Measurements from ENCODE around the gene PJA1.

PJA1 gene

DNA sequence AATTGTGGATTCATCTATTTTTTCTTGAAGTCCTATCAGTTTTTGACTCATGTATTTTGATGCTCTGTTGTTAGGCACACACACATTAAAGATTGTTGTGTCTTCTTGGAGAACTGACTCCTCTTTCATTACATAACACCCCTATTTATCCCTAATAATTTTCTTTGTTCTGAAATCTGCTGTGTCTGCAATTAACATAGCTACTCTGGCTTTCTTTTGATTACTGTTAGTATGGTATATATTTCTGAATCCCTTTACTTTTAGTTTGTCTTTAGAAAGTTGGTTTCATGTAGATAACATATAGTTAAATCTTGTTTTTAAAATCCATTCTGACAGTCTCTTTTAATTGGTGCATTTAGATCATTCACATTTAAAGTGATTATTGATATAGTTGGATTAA lies 5.1 kb upstream of the PJA1 start:
- in situ Hi-C loops (cut with MboI; ENCODE audit: low sequenced_read_pairs), result no loop called here

DNA sequence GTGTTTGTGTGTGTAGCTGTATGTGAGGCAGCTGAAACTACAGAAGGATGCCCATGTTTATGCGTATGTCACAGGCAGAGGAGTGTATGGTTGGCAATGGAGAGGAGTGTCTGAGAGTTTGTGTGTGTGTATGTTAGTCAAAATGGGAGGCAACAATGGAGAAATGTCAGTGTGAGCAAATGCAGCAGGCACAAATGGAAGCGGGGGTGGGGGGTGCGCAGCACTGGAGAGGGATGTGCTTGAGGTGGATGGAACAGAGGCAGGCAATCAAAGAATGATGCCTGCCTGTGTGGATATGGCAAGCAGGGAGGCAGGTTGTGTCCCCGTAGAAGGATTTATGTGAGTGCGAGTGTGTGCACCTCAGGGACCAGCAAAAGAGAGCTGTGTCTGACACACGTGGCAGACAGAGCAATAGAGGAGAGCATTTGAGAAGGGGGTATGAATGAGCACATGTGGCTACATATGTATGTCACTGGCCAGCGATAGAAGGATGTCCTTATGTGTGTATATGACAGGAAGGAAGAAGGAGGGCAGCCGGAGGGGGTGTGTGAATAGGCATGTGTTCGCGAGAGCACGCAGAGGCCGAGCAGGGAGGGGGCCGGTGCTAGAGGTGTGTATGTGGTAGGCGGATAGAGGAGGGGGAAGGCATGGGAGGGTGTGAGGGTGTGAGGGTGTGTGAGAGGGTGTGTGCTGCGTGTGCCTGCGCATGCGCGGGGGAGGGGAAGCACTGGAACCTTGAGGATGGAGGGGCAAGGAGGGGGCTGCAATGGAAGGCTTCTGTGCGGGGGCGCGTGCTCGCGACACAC lies 1.1 kb downstream of the PJA1 start:
- in situ Hi-C loops (cut with MboI; ENCODE audit: low sequenced_read_pairs), result no loop called here

DNA sequence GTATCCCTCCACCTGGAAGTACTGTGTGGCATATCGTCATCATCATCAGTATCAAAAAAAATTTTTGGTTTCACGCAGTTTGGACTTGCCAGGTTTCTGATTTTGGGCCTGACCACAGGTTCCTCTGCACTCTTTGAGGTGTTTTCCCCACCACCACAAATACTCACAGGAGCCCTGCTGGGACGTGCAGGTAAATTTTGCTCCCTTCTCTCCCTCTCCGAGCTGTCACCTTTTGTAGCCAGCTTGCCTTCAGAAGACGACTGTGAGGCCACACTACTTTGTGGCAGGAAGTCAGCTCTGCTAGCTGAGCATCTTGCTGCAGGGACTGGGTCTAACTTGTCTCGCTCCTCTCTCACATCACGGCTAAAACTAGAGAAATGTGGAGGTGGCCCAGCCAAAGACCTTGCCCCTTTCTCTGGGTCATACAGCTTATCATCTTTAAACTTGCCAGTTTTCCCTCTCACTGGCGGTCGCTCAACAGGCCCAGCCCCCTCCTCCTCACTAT lies 2.8 kb downstream of the PJA1 start:
- in situ Hi-C loops (cut with MboI; ENCODE audit: low sequenced_read_pairs), result no loop called here

DNA sequence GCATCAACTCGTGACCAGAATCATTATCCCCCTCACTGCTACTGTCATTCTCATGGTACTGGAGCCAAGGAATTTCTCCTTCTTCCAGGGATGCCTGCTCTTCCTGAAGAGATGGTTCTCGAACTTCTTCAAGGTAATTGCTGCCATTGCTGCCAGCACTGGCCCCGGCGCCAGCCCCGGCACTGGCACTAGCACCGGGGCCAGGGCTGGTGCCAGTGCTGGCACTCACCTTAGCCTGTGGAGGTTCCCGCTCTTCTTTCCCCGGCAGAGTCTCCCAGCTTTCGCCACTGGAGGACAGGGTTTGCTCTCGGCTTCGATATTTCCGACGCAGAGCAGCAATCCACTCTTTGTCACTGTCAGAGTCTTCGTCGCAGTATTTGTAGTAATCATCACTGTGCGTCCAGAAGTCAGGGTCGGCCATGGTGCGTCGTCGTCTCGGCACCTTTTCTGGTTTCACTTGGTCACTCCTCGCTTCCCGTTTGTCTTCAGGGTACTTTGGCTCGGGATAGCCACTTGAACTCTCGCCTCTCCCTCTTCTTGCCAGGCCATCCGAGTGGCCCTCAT lies 3.4 kb downstream of the PJA1 start:
- in situ Hi-C loops (cut with MboI; ENCODE audit: low sequenced_read_pairs), result no loop called here

DNA sequence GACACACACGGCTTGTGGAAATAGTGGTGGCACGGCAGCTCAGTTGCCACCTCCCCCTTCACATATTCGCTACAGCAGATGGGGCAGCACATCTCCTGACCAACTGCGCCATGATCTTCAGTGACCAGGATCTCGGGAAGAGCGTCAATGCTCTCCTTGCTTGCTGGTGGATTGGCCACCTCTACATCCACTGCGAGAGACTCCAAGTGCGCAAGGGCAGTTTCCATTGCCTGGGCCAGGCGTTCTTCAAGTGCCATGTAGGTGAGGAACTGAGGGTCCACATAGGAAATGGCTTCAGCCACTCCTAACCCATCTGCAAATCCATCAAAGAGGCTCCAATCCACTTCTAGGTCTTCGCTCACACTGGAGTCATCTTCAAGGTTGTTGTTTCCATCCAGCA lies 3.9 kb downstream of the PJA1 start:
- in situ Hi-C loops (cut with MboI; ENCODE audit: low sequenced_read_pairs), result no loop called here

DNA sequence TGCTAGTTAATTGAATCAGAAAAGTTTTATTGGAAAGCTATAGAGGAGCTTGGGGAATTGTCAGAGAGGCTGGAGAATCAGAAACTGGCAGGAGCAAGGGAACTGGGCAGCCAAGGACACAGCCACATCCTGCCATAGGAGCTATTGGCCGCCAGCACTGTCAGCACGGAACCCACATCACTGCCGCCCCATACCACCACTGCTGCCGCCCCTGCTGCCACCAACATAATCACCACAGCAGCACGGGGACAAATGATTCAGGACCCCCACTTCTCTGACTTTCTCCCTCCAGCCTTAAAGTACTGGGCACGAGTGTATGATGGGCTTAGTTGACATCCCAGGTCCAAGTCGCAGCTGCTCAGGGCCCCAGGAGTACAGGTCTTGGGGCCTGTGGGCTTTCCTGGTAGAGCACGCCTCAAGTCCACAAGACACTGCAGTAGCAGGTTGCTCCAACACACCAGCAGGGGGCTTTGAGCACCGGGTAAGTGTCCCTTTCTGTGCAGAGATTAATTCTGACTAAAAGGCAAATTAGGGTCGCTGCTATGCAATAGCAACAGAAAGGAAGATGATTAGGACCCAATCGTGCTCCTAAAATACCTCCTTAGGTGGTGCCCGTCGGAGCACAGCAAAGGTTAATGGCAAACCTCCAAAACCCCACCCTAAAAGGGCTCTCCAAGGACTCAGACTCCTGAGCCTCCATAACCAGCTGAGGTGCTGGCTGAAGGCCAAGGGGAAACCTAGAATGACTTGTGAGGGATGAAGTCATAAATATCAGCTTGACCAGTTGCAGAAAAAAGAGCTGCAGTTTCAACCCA lies 6.9 kb downstream of the PJA1 start:
- in situ Hi-C loops (cut with MboI; ENCODE audit: low sequenced_read_pairs), result no loop called here

DNA sequence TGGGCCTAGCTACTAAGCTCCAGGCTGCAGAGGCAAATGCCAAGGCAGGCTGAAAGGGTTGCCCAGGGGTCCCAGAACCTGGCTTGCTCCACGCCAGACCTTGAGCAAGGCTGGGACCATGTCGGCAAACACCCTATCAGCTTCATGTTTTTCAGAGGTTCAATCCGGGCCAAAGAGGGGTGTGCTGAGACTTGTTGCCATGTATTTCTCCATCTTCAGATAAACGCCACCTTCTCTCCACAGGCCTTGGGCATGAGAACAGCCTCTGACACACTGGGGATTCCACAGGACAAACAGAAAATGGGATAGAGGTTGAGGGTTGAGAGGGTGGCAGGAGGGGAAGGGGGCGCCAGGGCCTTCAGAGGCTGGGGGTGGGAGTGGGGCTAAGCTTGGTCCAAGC lies 8.6 kb downstream of the PJA1 start:
- in situ Hi-C loops (cut with MboI; ENCODE audit: low sequenced_read_pairs), result no loop called here

DNA sequence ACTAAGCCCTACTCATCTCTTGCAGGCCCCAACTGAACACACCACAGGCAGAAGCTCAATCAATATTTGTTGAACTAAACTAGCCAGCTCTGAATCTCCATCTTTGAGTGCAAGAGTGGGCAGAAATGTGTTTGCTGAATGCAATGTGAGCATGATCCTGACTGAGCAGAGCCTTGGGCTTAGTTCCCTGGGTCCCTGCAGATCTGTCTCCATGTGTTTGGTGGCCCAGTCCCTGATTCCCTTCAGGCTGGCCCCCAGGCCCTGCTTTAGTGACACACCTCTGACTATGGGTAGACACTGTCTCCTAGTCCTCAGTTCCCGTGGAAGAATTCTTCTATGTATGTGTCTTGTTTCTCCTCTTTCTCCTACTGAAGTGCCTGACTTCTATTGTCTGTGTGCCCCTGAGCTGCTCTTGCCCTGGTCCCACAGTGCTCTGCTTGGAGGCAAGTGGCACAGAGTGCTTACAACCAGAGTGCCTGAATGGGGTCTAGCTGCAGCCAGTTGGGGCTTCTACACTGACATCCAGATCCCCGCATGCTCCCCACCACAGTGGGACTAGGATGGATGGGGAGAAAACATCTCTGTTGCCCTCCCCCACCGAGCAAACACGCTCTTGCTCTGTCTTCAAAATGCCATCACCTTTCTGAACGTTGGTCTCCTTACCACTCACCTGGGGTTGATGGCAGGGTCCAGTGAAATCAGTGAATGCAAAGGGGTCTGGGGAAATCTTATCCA lies 9.3 kb downstream of the PJA1 start:
- in situ Hi-C loops (cut with MboI; ENCODE audit: low sequenced_read_pairs), result no loop called here

DNA sequence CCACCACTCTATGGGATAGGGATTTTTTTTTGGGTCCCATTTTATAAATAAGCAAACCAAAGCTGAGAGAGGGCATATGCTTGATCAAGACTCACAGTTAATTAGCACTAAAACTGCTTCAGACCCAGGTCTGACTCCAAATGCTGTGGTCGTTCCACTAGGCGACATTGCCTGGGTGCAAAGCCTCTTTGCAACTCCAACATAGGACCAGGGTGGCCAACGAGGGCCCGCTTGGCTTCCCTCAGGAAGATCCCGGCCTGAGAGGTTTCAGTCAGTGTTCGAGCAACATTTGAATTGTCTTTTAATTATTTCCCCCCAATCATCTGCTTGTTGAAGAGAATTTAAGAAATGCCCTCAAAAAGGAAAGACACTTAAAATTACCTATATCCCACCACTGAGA lies 11.2 kb downstream of the PJA1 start:
- in situ Hi-C loops (cut with MboI; ENCODE audit: low sequenced_read_pairs), result no loop called here

DNA sequence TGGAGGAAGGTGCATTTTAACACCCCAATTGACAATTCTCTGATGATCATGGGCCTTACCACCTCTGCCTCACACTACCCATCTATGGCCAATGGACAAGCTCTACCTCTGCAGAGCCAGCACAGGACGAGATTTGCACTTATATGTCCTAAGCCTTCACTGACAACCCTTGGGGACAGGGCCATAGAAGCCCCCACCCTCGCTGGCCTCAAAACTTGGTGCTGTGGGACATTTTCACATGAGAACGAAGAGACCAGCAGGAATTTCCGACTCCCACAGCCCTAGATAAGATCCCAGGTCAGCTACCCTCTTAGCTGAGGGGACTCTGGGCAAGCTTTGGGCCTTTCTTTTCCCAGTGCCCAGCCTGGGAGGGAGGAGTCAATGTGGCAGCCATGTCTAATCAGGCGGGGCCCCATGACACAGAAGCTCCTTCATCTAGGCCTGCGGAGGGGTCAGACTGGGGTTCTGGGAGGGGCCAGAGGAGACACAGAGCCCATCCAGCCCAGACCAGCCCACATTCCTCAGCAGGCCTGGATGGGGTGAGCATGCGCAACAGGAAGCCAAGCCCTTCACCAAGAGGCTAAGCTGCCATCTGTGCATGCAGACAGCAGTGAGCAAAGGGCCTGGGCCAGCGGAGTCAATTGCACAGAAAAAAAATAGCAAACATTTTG lies 12.1 kb downstream of the PJA1 start:
- in situ Hi-C loops (cut with MboI; ENCODE audit: low sequenced_read_pairs), result no loop called here

DNA sequence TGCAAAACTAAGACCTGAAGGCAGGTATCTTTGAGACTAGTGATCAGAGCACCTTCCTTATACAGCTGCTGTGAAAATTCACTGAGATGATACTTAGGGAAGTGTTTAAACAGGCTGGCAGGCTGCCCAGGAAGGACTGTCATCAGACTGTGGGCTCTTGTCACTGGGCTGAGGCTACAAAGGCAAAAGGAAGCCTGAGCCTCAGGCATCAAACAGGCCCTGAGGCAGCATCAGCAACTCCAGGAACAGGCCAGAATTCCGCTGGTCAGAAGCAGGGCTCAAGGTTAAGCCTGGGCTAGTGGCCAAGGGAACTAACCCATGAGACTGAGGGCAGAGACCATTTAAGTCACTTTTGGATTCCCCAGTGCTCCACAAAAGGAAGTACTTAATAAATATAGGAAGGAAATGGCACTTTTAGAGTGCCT lies 12.8 kb downstream of the PJA1 start:
- in situ Hi-C loops (cut with MboI; ENCODE audit: low sequenced_read_pairs), result no loop called here

DNA sequence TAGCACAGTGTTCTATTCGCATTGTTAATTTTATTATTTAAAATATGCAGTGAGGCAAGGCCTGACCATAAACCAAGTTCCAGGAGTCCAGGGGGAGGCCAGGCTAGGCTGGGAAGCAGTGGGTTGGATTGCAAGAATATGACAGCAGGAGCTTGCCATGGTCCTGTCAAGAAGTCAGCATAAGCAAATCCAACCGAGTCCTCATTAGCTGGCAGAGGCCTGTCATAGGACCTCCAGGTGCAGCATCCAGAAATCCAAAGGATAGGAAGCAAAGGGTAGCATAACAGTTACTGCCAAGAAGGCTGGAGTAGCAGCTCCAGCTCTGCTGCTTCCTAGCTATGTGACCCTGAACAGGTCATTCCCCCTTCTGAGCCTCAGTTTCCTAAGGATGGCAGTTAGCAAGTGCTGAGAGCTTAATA lies 13.4 kb downstream of the PJA1 start:
- in situ Hi-C loops (cut with MboI; ENCODE audit: low sequenced_read_pairs), result no loop called here

DNA sequence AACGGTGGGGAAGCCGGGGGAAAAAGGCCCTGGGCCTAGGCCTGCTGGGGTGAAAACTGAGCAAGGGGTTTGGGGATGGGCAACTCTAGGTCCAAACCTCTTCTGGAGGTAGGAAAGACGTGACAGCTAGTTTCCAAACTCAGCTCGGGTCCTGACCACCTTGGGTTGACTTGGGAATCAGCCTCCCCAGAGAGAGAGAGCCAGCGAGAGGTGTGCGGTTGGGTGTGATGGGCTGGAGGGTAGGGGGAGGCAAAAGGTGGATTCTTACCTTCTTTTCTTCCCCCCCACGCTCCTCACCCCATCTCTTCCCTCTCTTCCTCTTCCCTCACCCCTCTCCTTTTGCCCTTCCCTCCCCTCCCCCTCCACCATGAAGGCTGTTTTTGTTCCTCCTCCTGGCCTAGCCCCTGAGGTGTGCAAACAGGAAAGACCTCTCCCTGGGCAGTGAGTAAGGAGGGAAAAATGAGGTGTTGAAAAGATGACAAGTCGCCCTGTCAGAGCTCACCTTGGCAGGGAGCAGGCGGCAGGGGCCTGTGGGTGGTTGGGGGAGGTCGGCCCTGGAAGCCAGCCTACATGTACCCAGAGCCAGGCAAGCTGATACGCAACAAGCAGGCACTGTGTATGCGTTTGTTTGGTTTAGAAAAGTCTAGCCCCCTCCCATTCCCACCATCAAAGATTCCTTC lies 14.8 kb downstream of the PJA1 start:
- in situ Hi-C loops (cut with MboI; ENCODE audit: low sequenced_read_pairs), result no loop called here

DNA sequence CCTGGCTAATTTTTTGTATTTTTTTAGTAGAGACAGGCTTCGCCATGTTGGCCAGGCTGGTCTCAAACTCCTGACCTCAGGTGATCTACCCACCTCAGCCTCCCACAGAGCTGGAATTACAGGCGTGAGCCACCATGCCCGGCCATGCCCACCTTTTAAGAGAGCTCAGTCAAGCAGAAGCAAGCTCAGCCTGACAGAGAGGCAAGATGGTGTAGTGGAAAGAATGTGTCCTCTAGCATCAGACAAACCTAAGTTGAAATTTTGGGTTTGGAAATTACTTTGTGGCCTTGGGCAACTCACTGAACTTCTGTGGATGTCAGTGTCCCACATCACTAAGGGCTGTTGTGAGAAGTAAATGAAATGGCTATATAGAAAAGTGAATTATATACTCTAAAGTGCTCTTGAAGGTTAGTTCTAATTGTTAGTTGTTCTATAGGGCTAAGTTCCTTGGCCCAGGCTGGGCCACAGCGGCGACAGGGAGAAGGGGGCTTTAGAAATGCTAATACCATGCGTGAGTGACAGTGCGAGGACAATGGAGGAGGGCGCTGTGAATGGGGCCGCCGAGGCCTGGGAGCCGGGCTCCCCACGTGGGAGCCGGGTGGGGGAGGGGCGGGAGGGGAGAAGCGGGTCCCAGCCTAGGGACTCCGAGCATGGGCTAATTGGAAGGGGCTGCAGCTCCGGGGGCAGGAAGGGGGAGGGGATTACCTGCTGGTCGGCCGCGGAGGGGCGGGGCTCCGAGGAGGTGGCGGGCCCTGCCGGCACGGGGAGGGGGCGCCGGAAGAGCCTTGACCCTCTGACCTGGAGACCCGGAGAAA lies 15.6 kb downstream of the PJA1 start:
- in situ Hi-C loops (cut with MboI; ENCODE audit: low sequenced_read_pairs), result no loop called here

DNA sequence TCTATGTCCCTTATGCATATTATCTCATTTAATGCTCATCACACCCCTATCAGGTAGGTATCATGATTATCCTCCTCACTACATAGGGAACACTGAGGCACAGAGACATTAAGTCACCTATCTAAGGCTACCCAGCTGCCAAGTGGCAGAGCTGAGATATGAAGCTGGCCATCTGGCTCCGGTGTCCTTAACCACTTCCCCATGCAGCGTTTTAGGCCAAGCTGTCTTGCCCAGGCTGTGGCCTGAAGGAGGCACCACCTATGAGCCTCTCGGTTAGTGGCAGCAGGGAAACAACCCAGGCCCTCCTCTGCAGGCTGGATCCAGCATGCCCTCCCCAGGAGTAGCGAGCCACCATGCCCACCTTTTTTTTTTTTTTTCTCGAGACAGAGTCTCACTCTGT lies 16.3 kb downstream of the PJA1 start:
- in situ Hi-C loops (cut with MboI; ENCODE audit: low sequenced_read_pairs), result no loop called here

DNA sequence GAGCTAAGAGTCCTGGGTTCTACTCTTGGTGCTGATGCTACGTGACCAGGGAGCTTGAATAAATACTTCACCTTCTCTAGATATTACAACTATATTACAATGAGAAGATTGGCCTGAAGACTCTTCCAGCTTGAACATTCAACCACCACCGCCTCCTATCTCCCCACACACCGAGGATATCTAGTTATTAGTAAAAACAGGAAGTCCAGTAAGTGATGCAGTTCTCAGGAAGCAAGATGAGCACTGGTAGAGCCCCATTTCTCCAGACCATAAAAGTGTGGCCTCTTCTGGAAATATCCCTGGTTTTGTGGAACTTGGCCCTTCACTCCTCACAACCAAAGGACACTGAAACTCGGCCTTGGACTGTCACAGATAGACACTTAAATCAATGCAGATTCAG lies 18.5 kb downstream of the PJA1 start:
- in situ Hi-C loops (cut with MboI; ENCODE audit: low sequenced_read_pairs), result no loop called here

DNA sequence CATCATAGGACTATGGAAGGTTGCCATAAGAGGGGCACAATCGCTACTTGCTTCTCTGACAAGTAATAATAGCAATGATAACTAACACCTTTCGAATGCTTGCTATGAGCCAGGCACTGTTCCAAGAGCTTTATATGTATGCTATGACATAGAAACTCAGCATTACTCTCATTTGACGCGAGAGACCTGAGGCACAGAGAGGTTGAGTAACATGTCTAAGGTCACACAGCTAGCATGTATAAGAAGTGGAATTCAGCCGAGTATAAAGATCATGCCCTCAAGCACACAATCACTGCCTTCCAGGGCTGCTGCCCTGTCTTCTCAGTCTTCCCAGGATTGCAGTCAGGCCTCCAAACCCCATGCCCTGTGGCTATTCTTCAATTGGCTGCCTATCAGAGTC lies 19.5 kb downstream of the PJA1 start:
- in situ Hi-C loops (cut with MboI; ENCODE audit: low sequenced_read_pairs), result no loop called here

DNA sequence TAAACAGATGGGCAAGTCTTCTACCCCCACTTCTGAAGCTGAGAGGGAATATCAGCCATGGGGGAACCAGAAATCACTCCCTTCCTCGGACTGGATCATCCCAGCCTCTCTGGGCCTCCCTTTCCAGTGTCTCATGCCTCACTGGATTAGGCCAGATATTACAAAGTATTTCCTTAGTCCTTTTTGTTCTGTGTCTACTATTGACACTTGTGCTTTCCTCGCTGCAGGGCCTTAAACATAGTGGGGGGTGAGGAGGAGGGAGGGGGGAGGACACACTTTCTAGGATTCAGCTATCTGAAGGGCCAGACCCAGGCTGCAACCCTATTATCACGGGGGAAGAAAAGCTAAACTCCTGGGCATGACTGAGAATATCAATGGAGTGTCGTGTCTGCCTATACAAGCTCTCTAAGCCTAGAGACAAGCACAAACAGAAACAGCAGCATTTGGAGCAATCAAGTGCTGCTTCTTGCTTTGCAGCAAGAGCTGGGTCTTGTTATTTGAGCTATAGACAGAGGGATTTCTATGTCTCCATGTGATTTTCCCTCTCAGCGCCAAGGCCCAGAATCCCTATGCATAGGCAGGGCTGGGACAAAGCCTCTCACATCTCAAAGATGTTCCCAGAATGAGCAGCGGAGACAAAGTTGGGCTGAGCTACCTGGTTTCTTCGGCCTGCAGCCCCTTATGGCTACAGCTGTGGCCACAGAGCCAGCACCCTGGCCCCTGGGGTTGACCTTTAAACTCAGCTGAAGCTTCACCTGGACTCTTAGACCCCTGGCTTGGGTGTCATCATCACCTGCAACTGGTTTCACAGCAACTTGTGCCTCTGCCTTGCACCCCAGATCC lies 20.2 kb downstream of the PJA1 start:
- in situ Hi-C loops (cut with MboI; ENCODE audit: low sequenced_read_pairs), result no loop called here
